ENCODE data around the gene RAI14.

The RAI14 gene

GRCh38 chr5:34675857-34676256 lies 19.7 kb downstream of the RAI14 start:
- no peak for DNase-seq (ENCODE audit: low spot score)
- Histone ChIP-seq H3K27ac (no peak overlapping the region), H3K4me3 (no peak overlapping the region)
- TF ChIP-seq, protein P1, sequence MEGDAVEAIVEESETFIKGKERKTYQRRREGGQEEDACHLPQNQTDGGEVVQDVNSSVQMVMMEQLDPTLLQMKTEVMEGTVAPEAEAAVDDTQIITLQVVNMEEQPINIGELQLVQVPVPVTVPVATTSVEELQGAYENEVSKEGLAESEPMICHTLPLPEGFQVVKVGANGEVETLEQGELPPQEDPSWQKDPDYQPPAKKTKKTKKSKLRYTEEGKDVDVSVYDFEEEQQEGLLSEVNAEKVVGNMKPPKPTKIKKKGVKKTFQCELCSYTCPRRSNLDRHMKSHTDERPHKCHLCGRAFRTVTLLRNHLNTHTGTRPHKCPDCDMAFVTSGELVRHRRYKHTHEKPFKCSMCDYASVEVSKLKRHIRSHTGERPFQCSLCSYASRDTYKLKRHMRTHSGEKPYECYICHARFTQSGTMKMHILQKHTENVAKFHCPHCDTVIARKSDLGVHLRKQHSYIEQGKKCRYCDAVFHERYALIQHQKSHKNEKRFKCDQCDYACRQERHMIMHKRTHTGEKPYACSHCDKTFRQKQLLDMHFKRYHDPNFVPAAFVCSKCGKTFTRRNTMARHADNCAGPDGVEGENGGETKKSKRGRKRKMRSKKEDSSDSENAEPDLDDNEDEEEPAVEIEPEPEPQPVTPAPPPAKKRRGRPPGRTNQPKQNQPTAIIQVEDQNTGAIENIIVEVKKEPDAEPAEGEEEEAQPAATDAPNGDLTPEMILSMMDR (IDR thresholded peaks at IDR 0.05): no peak

DNA sequence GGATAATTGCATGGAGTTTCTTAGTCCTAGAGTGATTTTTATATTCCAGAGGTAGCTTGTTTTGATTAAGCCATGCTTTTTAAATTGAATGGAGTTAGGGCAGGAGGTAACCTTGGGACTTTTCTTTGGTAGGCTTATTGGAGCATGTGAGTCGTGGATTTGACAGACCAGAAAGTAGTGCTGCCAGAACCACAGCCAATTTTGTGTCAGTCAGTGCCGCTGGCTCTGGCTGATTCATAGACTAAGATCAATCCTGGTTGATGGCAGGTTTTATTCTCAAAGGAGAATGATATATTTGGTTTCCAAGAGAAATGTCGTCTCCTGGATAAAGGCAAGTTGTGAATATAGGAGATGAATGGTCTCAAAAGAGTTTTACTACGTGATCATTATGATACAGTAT lies 20.3 kb downstream of the RAI14 start:
- DNase-seq (ENCODE audit: low spot score): no peak
- TF ChIP-seq, protein P1 (IDR thresholded peaks at IDR 0.05): no peak
- no peak overlapping the region for H3K4me3 ChIP-seq
- H3K27ac ChIP-seq: no peak overlapping the region

- DNase-seq (ENCODE audit: low spot score): no peak
- no peak overlapping the region for H3K4me3 ChIP-seq
- no peak overlapping the region for H3K27ac ChIP-seq
- TF ChIP-seq, protein P1 (IDR thresholded peaks at IDR 0.05): no peak
These were observed 21.3 kb downstream of the RAI14 start for GRCh38 chr5:34677428-34677827.

DNA sequence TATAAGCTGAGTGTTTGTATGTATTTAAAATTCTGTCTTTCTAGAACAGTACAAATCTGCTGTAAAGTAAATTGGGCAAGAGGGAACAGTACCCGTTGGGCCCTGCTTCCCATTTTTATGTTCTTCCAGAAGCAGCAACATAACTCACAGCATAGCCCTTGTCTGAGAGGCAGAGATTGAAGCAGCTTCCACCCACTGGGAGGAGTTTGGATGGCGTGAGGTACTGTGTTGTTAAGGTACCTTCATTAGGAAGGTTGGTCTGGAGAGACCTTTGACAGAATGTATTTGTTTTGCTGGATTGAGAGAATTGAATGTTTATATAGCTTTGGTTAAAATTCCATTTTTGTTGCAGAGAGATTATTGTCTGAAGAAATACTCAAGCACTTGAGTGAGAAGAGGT lies 24.8 kb downstream of the RAI14 start:
- TF ChIP-seq, protein P1 (IDR thresholded peaks at IDR 0.05): no peak

DNA sequence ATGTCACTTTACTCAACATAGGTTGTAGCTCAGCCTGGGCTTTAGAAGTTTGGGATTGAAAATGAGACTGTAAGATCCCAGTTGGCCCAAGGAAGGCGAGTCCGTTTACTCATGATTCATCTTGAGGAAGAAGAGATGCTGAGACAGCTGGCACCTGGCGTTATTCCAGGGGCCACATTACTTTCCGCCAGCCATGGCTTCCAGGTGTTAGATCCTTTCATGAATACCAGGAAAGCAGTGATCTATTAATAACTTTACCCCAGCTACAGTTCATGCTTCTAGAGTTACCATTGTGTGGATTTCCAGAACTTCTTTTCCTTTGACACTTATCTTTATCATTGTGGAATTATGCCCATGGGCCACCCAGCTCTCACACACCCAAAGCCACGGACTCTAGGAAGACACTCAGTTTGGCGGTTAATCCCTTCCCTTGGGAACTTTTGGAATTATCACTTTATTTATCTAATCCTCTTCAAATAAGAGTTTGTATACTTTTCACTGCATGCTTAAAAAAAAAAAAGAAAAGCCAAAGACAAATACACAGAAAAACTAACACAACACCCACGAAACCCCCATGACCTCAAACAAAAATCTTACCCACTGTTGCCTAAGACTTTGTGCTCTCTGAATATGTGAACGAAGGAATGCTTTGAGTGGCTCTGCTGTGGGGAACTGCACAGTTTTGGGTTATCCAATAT lies 26.9 kb downstream of the RAI14 start:
- Histone ChIP-seq H3K27ac (no peak overlapping the region), H3K4me3 (no peak overlapping the region)
- DNase-seq (ENCODE audit: low spot score): no peak
- TF ChIP-seq, protein P1 (IDR thresholded peaks at IDR 0.05): no peak

More for the DNA sequence above, 24.8 kb downstream of the RAI14 start:
- H3K27ac ChIP-seq: no peak overlapping the region
- H3K4me3 ChIP-seq: no peak overlapping the region
- no peak for DNase-seq (ENCODE audit: low spot score)

GRCh38 chr5:34684281-34684979 lies 28.3 kb downstream of the RAI14 start:
- no peak for DNase-seq (ENCODE audit: low spot score)
- Histone ChIP-seq H3K4me3 (no peak overlapping the region), H3K27ac (peak overlapping the region in 1 of 2 donors; percentile 47)
- TF ChIP-seq, protein P1 (IDR thresholded peaks at IDR 0.05): no peak

DNA sequence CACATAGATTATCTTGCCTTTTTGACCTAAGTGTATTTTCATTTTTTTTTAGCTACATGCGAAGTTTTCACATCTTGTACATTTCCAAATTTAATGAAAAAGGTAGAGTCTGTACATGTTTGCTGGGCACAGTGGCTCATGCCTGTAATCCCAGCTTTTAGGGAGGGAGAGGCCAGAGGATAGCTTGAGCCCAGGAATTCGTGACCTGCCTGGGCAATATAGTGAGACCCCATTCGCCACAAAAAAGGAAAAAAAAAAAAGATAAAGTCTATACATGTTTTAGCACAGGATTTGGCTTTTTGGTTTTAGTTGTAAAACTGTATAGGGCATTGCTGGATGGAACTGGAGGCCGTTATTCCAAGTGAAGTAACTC lies 28.8 kb downstream of the RAI14 start:
- TF ChIP-seq, protein P1 (IDR thresholded peaks at IDR 0.05): no peak
- no peak for DNase-seq (ENCODE audit: low spot score)
- H3K27ac ChIP-seq: no peak overlapping the region
- no peak overlapping the region for H3K4me3 ChIP-seq

Measured in coronary artery (tissue), 2 donors.